Smooth muscle cell (in vitro differentiated cells): Measurements from ENCODE around the gene SIRPA. TPM values are rescaled to one million over a fixed set of nuclear protein-coding genes. Genes with fewer than 3 reads are reported as not detected.

Source experiments
- DNase-seq: peaks from one replicate; lab custom pipeline; 2025; ENCODE audit not compliant: unreplicated experiment; lab: John Stamatoyannopoulos, UW
- H2AFZ ChIP-seq: fragments of 200-600 bp; sonication (generic); 2 replicates; pipeline ENCODE4 v1.6.0; 2016; ENCODE audit warnings: antibody characterized with exemption, low read depth, mild to moderate bottlenecking
- H3F3A ChIP-seq: fragments of 200-600 bp; sonication (generic); 2 replicates; pipeline ENCODE4 v1.6.0; 2017; ENCODE audit warnings: antibody characterized with exemption, low read depth
- H3K27ac ChIP-seq: fragments of 200-600 bp; sonication (generic); 2 replicates; pipeline ENCODE4 v1.5.1; 2016; ENCODE audit warnings: low read depth, mild to moderate bottlenecking
- H3K27me3 ChIP-seq: fragments of 200-600 bp; sonication (generic); 2 replicates; pipeline ENCODE4 v1.6.1; 2016; ENCODE audit warnings: low read depth, mild to moderate bottlenecking
- H3K36me3 ChIP-seq: fragments of 200-600 bp; sonication (generic); 2 replicates; pipeline ENCODE4 v1.5.1; 2016; ENCODE audit warnings: low read depth
- H3K4me1 ChIP-seq: fragments of 200-600 bp; sonication (generic); 2 replicates; pipeline ENCODE4 v1.5.1; 2016; ENCODE audit warnings: low read depth
- H3K4me2 ChIP-seq: fragments of 200-600 bp; sonication (generic); 2 replicates; pipeline ENCODE4 v1.6.0; 2016; ENCODE audit warnings: mild to moderate bottlenecking
- H3K4me3 ChIP-seq: fragments of 200-600 bp; sonication (generic); 2 replicates; pipeline ENCODE4 v1.5.1; 2016; ENCODE audit warnings: mild to moderate bottlenecking
- H3K79me2 ChIP-seq: fragments of 200-600 bp; sonication (generic); 2 replicates; pipeline ENCODE4 v1.6.0; 2016; ENCODE audit warnings: low read depth, mild to moderate bottlenecking
- H3K9ac ChIP-seq: fragments of 200-600 bp; sonication (generic); 2 replicates; pipeline ENCODE4 v1.6.0; 2016; ENCODE audit warnings: low read depth
- H3K9me3 ChIP-seq: fragments of 200-600 bp; sonication (generic); replicated peaks from 2 replicates; pipeline ENCODE4 v1.5.1; 2016; ENCODE audit warnings: low read depth
- H4K20me1 ChIP-seq: fragments of 200-600 bp; sonication (generic); 2 replicates; pipeline ENCODE4 v1.6.0; 2016; ENCODE audit warnings: low read depth
- CTCF ChIP-seq: fragments of 200-600 bp; sonication (generic); IDR thresholded peaks from 2 replicates; pipeline ENCODE4 v1.5.1; 2017; ENCODE audit warnings: borderline replicate concordance, mild to moderate bottlenecking, antibody characterized with exemption; ENCODE audit not compliant: insufficient read depth, poor library complexity, severe bottlenecking
- WGBS: methylation state at CpG from one replicate; pipeline ENCODE4 v1.1.7; 2016; ENCODE audit warnings: low lambda C conversion rate; 5-methylcytosine and 5-hydroxymethylcytosine counted together
- polyA plus RNA-seq: library from polyadenylated mRNA; unstranded; fragments of >200 nt; fragmentation: Nextera tagmentation; extraction: Ambion mirVana; gene quantifications from 2 replicates; pipeline ENCODE4 v1.2.1, GENCODE V29; 2016
- total RNA-seq: library from RNA; depleted of rRNA; stranded (reverse); fragments of >200 nt; gene quantifications from 2 replicates; pipeline ENCODE4 v1.2.3, GENCODE V29; 2014

SIRPA gene
- total and polyA plus RNA-seq, 2 experiments from 2014 or later: 8.3 to 14.5 TPM

GRCh38 chr20:1879369-1879768, 15.8 kb upstream of the SIRPA start:
- no peak for DNase-seq
- Histone ChIP-seq H3K4me2 (no peak overlapping the region), H3K79me2 (no peaks in the 10 kb centered on the region), H3K4me1 (no peaks in the 10 kb centered on the region), H3K27me3 (no peaks in the 10 kb centered on the region), H3K36me3 (no peaks in the 10 kb centered on the region), H4K20me1 (no peaks in the 10 kb centered on the region), H3F3A (no peaks in the 10 kb centered on the region), H3K27ac (no peak overlapping the region), H3K9ac (no peak overlapping the region), H3K4me3 (no peak overlapping the region), H3K9me3 (no peaks in the 10 kb centered on the region), H2AFZ (no peak overlapping the region)
- 87% methylated on average over 9 of the region's 9 CpGs for WGBS
- TF ChIP-seq CTCF: no peak

- Histone ChIP-seq H3K9ac (no peak overlapping the region), H3K4me2 (no peak overlapping the region), H3K4me1 (no peaks in the 10 kb centered on the region), H3K36me3 (no peaks in the 10 kb centered on the region), H3K4me3 (no peak overlapping the region), H4K20me1 (no peaks in the 10 kb centered on the region), H3K27ac (no peak overlapping the region), H2AFZ (no peak overlapping the region), H3K27me3 (no peaks in the 10 kb centered on the region), H3F3A (no peaks in the 10 kb centered on the region), H3K79me2 (no peaks in the 10 kb centered on the region), H3K9me3 (no peaks in the 10 kb centered on the region)
- 61% methylated on average over 4 of the region's 4 CpGs for WGBS
- TF ChIP-seq CTCF: no peak
- DNase-seq: no peak
Observed at GRCh38 chr20:1879934-1880333, 15.3 kb upstream of the SIRPA start.

GRCh38 chr20:1880529-1881239, 14.5 kb upstream of the SIRPA start:
- H3K4me2 ChIP-seq: no peak overlapping the region
- no peak overlapping the region for H2AFZ ChIP-seq
- no peaks in the 10 kb centered on the region for H4K20me1 ChIP-seq
- no peak for TF ChIP-seq CTCF
- H3K79me2 ChIP-seq: no peaks in the 10 kb centered on the region
- no peaks in the 10 kb centered on the region for H3K9me3 ChIP-seq
- no peaks in the 10 kb centered on the region for H3K27me3 ChIP-seq
- H3K4me1 ChIP-seq: no peaks in the 10 kb centered on the region
- no peak overlapping the region for H3K9ac ChIP-seq
- no peak for DNase-seq
- WGBS: 96% methylated on average over 6 of the region's 6 CpGs
- no peak overlapping the region for H3K27ac ChIP-seq
- H3K36me3 ChIP-seq: no peaks in the 10 kb centered on the region
- no peaks in the 10 kb centered on the region for H3F3A ChIP-seq
- H3K4me3 ChIP-seq: no peak overlapping the region

- Histone ChIP-seq H2AFZ (no peak overlapping the region), H3K27me3 (no peaks in the 10 kb centered on the region), H3K4me3 (no peak overlapping the region), H4K20me1 (no peaks in the 10 kb centered on the region), H3K4me1 (no peaks in the 10 kb centered on the region), H3K36me3 (no peaks in the 10 kb centered on the region), H3K9ac (no peak overlapping the region), H3K4me2 (no peak overlapping the region), H3K79me2 (no peaks in the 10 kb centered on the region), H3K27ac (no peak overlapping the region), H3K9me3 (no peaks in the 10 kb centered on the region), H3F3A (no peaks in the 10 kb centered on the region)
- 82% methylated on average over 12 of the region's 12 CpGs for WGBS
- TF ChIP-seq CTCF: no peak
- DNase-seq: no peak
Observed at GRCh38 chr20:1881240-1881835, 13.9 kb upstream of the SIRPA start.
